Tibial artery (tissue), 4 donors: Measurements from ENCODE around the gene PRSS2.
"Not testable (repeated sequence)": the region's sequence is repeated elsewhere in the genome, so short reads cannot be mapped to it uniquely, and the experiment has no call there.

Experiments
- DNase-seq, 2 donors: peaks; one replicate each; pipeline ENCODE4 v3.0.0-alpha.2; 2019
- H3K27ac ChIP-seq, 2 donors: fragments of 200-600 bp; sonication (generic) in 1 of 2; 1 replicate in 1 of 2; 2 replicates in 1 of 2; pipeline ENCODE4 v1.5.1; 2018 to 2019; ENCODE audit warnings: mild to moderate bottlenecking in 1 of 2
- H3K27me3 ChIP-seq, 2 donors: fragments of 200-600 bp; sonication (generic) in 1 of 2; one replicate each; pipeline versions ENCODE4 v1.5.1 to v1.6.0; 2016 to 2019
- H3K36me3 ChIP-seq, 3 donors: fragments of 200-600 bp; sonication (generic) in 2 of 3; one replicate each; pipeline ENCODE4 v1.5.1; 2016 to 2019; ENCODE audit warnings: mild to moderate bottlenecking in 2 of 3
- H3K4me1 ChIP-seq, 4 donors: fragments of 200-600 bp; sonication (generic) in 2 of 4; 1 replicate in 3 of 4; 2 replicates in 1 of 4; pipeline ENCODE4 v1.5.1; 2016 to 2019
- H3K4me3 ChIP-seq, 2 donors: fragments of 200-600 bp; sonication (generic) in 1 of 2; 1 replicate in 1 of 2; 2 replicates in 1 of 2; pipeline ENCODE4 v1.5.1; 2018 to 2019; ENCODE audit warnings: mild to moderate bottlenecking in 2 of 2
- H3K9me3 ChIP-seq, 3 donors: fragments of 200-600 bp; sonication (generic) in 1 of 3; one replicate each; pipeline ENCODE4 v1.5.1; 2016 to 2019
- intact Hi-C: fragments of 100-400 bp; cut with DNase I; formaldehyde crosslinking; loops from one replicate; pipeline ENCODE4 v1.15.0; 2023; ENCODE audit warnings: low total_unique reads
- TF ChIP-seq, protein P1 (sequence below), 2 experiments: fragments of 200-600 bp in 1 of 2; fragments of 450-650 bp in 1 of 2; IDR thresholded peaks; one replicate each; pipeline ENCODE4 v1.5.1; 2017 to 2019; ENCODE audit warnings: antibody characterized with exemption in 2 of 2, mild to moderate bottlenecking in 1 of 2, moderate library complexity in 1 of 2

PRSS2 gene

DNA sequence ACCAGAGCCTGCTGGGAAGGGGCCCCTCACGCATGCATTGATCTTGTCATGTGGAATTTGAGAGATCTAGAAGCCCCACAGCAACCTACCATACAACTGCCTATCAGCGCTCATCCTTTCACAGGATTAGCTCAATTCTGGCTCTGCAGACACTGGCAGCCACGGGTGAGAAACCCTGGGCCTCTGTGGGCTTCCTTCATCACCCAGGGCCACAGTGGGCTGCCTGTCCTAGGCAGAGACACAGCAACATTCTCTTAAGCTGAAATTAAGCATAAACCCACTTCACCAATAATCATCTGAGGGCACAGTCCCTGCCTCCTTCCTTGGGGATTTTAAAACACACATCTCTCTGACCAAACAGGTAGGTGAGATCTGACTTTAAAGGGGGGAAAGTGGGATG lies 3.3 kb upstream of the PRSS2 start:
- Histone ChIP-seq H3K4me1 (no peaks in the 10 kb centered on the region), H3K27me3 (peaks cover 0 to 7% of the 10 kb centered on the region in 2 donors), H3K9me3 (no peaks in the 10 kb centered on the region), H3K36me3 (no peaks in the 10 kb centered on the region), H3K4me3 (no peak overlapping the region), H3K27ac (no peak overlapping the region)
- TF ChIP-seq, protein P1, sequence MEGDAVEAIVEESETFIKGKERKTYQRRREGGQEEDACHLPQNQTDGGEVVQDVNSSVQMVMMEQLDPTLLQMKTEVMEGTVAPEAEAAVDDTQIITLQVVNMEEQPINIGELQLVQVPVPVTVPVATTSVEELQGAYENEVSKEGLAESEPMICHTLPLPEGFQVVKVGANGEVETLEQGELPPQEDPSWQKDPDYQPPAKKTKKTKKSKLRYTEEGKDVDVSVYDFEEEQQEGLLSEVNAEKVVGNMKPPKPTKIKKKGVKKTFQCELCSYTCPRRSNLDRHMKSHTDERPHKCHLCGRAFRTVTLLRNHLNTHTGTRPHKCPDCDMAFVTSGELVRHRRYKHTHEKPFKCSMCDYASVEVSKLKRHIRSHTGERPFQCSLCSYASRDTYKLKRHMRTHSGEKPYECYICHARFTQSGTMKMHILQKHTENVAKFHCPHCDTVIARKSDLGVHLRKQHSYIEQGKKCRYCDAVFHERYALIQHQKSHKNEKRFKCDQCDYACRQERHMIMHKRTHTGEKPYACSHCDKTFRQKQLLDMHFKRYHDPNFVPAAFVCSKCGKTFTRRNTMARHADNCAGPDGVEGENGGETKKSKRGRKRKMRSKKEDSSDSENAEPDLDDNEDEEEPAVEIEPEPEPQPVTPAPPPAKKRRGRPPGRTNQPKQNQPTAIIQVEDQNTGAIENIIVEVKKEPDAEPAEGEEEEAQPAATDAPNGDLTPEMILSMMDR (IDR thresholded peaks at IDR 0.05), result no peak
- intact Hi-C loops, result no loop called here
- no peak for DNase-seq

DNA sequence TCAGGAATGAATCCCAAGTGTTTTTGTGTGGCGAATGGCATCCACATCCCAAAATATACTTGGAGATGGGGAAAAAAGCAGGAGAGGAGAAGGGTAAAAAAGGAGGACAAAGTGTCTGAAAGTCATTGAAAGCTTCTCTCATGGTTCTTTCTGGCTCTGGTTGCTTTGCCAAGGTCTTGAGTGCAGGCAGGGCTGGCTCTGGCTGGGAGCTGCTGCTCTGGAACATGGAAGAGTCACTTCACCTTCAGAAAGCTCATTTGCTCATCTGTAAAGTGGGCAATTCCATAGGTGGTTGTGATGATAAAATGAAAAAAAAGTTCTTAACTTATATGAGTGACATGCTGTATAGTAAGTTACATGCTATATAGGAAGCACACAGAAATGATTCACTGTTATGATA lies 2.9 kb upstream of the PRSS2 start:
- no peaks in the 10 kb centered on the region for H3K4me1 ChIP-seq
- H3K4me3 ChIP-seq, result no peak overlapping the region
- no peak for DNase-seq
- no peak overlapping the region for H3K27ac ChIP-seq
- TF ChIP-seq, protein P1 (IDR thresholded peaks at IDR 0.05), result no peak
- no peaks in the 10 kb centered on the region for H3K9me3 ChIP-seq
- no peaks in the 10 kb centered on the region for H3K36me3 ChIP-seq
- H3K27me3 ChIP-seq, result peaks cover 0 to 7% of the 10 kb centered on the region in 2 donors
- intact Hi-C loops, result no loop called here

DNA sequence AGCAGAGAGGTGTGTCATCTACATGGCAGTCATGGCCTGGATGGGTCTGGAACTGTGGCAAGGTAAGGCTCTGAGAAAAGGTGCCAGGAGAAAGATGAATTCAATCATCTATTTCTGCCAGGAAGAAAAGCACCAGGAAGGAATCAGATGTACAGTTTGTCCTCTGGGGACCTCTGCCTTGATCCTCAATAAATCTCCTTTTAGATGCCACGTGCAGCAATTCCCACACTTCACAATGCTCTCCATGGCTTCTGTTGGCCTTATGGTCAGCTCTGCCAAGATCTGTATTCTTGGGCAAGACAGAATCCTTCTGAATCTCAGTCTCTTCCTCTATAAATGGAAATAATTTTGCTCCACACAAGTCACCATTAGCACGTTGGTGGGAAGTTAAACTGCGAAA lies 1.9 kb upstream of the PRSS2 start:
- intact Hi-C loops, H3K4me3 ChIP-seq, H3K4me1 ChIP-seq, H3K27me3 ChIP-seq, H3K9me3 ChIP-seq, H3K27ac ChIP-seq, DNase-seq, H3K36me3 ChIP-seq: not testable (repeated sequence)

DNA sequence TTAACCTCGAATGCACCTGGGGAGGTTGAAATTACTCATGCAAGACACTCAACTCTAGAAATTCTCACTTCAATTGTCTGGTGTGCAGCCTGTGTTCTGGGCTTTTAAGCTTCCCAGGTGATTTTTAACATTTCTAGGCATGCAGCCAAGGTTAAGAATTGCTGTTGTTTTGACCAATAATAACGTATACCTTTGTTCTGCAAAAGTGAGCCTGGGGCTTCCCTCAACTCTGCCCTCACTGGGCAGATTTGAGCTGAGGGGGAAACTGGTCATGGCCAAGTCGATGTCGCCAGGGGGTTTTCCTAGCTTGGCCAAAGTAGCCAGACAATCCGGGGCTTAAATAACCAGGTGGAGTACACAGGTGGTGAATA lies 568 bp downstream of the PRSS2 start:
- DNase-seq, result no peak
- Histone ChIP-seq H3K4me1 (peaks cover 0 to under 1% (median 0%) of the 10 kb centered on the region in 4 donors), H3K36me3 (no peaks in the 10 kb centered on the region), H3K27ac (no peak overlapping the region), H3K9me3 (no peaks in the 10 kb centered on the region), H3K4me3 (no peak overlapping the region), H3K27me3 (peaks cover 0 to 7% of the 10 kb centered on the region in 2 donors)
- intact Hi-C loops, result no loop called here
- TF ChIP-seq, protein P1 (IDR thresholded peaks at IDR 0.05), result no peak

DNA sequence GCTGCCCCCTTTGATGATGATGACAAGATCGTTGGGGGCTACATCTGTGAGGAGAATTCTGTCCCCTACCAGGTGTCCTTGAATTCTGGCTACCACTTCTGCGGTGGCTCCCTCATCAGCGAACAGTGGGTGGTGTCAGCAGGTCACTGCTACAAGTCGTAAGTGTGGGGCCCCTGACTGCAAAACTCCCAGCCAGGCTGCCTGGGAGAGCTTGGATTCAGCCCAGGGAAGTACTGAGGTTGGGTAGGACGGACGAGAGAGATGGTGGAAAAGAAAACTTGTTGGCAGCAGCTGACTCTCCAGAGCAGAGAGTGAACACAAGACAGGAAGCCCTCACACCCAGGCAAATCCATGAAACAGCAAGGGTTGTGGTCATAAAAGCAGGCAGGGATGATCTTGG lies 1.3 kb downstream of the PRSS2 start:
- DNase-seq, result no peak
- no peak overlapping the region for H3K27ac ChIP-seq
- TF ChIP-seq, protein P1 (IDR thresholded peaks at IDR 0.05), result no peak
- intact Hi-C loops, result no loop called here
- no peaks in the 10 kb centered on the region for H3K36me3 ChIP-seq
- H3K9me3 ChIP-seq, result no peaks in the 10 kb centered on the region
- H3K4me3 ChIP-seq, result no peak overlapping the region
- H3K27me3 ChIP-seq, result peaks cover 0 to 7% of the 10 kb centered on the region in 2 donors
- peaks cover 0 to 5% (median 0%) of the 10 kb centered on the region in 4 donors for H3K4me1 ChIP-seq

DNA sequence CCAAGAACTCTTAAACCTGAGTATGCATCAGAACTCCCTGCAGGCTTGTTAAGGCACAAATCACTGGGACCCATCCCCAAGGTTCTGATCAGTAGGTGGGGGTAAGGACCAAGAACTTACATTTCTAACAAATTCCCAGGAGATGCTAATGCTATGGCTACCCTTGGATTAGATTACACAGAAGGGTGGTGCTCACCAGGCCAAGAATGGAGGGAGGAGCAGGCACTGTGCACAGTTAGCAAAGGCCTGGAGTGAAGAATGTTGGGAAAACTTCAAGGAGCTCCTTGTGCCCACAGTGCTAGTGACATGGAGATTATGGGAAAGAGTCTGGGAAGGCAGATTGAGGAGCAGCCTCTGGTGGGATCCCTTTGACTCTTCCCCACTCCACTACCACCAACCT lies 1.9 kb downstream of the PRSS2 start:
- Histone ChIP-seq H3K27ac (no peak overlapping the region), H3K4me3 (no peak overlapping the region), H3K27me3 (peaks cover 0 to 7% of the 10 kb centered on the region in 2 donors), H3K36me3 (no peaks in the 10 kb centered on the region), H3K9me3 (no peaks in the 10 kb centered on the region), H3K4me1 (peaks cover 0 to 5% (median 0%) of the 10 kb centered on the region in 4 donors)
- TF ChIP-seq, protein P1 (IDR thresholded peaks at IDR 0.05), result no peak
- DNase-seq, result no peak
- intact Hi-C loops, result no loop called here
